ENCODE data around the gene ZC2HC1C. TPM values are rescaled to one million over a fixed set of nuclear protein-coding genes. Genes with fewer than 3 reads are reported as not detected.

Gene ZC2HC1C
- 1 to 10 TPM; 7.5 to 7.8 TPM for total RNA-seq
- long read RNA-seq, partial matches to known transcripts = 1 of 5 reads
- long read RNA-seq, other reads (novel, unspliced or antisense) = 1 of 5 reads

- intact Hi-C loops (cut with DNase I) = loop anchor here in 1 of 2 donors (10.0 kb wide), 1 partner anchor 54 kb away; no protein-coding TSS in a partner anchor
- ATAC-seq (peak; percentile 95 to 97), DNase-seq (peak; percentile 97)
Observed at GRCh38 chr14:75069121-75069810, at the start of gene ZC2HC1C. TSS of gene ZC2HC1C (plus strand) at chr14:75069641. CDS start at chr14:75070574, 933 bp downstream.

GRCh38 chr14:75022655-75023054 is 46.8 kb upstream of the ZC2HC1C start:
- intact Hi-C loops (cut with DNase I) = no loop called here
- DNase-seq (peak; percentile 59), ATAC-seq (peak; percentile 95 to 97)

GRCh38 chr14:75023108-75023507 is 46.3 kb upstream of the ZC2HC1C start:
- ATAC-seq (no peak), DNase-seq (no peak)
- intact Hi-C loops (cut with DNase I) = no loop called here

- intact Hi-C loops (cut with DNase I) = no loop called here
Observed at GRCh38 chr14:75025082-75025481, 44.4 kb upstream of the ZC2HC1C start.

DNA sequence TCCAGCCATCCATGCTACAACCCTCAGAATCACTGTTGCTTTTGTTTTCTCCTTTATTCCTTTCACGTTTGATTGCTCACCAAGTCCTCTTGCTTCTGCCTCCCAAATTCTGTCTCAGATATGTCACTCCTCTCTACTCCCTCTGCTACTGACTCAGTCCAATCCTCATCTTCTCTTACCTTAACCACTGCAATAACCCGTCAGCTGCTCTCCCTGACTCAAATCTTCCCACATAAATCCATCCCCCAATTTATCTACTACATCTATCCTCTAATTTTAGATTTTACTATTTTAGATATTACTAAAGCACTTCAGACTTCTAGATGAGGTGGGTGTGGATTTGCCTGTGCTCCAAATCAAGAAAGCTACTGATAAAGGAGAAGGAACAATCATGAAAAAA is 43.6 kb upstream of the ZC2HC1C start:
- DNase-seq (no peak), ATAC-seq (no peak)
- intact Hi-C loops (cut with DNase I) = no loop called here

More at GRCh38 chr14:75025082-75025481, 44.4 kb upstream of the ZC2HC1C start:
- DNase-seq = no peak
- ATAC-seq = peak in 1 of 2 donors; percentile 67

DNA sequence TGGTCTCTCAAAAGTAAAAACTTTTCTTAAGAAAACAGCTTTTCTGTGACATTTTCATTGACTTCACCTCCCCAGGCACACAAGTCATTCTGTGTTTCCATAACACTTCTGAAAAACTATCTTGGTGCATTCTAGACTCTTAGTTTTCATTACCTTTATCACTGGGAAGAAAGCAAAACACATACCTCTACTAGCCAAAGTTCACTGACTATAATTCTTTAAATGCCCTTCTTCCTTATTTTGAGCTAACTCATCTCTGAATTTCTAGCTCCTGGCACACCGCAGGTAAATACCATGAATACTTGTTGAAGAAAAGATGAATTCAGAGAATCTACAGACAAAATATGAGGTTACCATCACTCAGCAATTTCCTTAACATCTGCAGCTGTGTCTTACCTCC is 39.3 kb upstream of the ZC2HC1C start:
- ATAC-seq = no peak
- intact Hi-C loops (cut with DNase I) = no loop called here

DNA sequence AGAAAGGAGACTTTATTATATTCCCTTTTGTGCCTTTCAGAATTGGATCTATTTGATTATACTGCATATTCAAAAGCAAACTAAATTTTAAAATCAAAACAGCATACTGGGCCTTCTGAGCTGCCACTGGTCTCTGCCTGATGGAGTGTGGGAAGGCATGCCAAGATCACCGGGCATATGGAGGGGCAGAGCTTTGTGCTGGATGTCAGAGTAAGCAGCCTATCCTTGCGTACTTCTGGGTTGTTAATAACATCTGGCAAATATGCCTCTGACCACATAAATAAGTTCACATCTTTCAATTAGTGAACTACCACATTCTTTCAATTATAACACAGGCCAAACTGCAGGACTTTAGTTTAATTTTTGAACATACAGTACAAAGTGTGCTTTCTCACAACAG is 36.5 kb upstream of the ZC2HC1C start:
- no peak for DNase-seq
- intact Hi-C loops (cut with DNase I) = no loop called here
- no peak for ATAC-seq

More for the DNA sequence above, 39.3 kb upstream of the ZC2HC1C start:
- DNase-seq = no peak

- DNase-seq (no peak), ATAC-seq (no peak)
- intact Hi-C loops (cut with DNase I) = no loop called here
Observed at GRCh38 chr14:75040507-75040906, 28.9 kb upstream of the ZC2HC1C start.

GRCh38 chr14:75040959-75041358 is 28.5 kb upstream of the ZC2HC1C start:
- DNase-seq (no peak), ATAC-seq (no peak)
- intact Hi-C loops (cut with DNase I) = no loop called here

GRCh38 chr14:75041613-75042012 is 27.8 kb upstream of the ZC2HC1C start:
- intact Hi-C loops (cut with DNase I) = no loop called here
- ATAC-seq (no peak), DNase-seq (no peak)

DNA sequence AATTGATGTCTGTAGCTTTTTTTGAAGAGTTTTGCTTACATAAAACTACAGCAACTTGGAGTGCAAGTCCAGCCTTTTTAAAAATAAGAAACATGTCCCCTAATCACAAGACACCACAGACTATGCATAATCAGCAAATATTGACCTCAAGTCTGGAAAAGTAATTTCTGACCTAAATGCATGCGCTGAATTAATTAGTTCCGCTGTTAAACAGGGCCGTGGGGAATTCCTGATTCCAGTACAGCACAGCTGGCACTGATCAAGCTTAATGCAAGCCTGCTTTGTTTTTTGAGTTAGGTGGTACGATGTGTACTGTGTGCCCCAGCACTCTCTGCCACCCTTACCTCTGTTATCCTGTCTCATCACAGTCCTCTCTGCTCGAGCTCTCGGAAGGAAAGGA is 27.4 kb upstream of the ZC2HC1C start:
- no peak for ATAC-seq
- no peak for DNase-seq
- intact Hi-C loops (cut with DNase I) = no loop called here

DNA sequence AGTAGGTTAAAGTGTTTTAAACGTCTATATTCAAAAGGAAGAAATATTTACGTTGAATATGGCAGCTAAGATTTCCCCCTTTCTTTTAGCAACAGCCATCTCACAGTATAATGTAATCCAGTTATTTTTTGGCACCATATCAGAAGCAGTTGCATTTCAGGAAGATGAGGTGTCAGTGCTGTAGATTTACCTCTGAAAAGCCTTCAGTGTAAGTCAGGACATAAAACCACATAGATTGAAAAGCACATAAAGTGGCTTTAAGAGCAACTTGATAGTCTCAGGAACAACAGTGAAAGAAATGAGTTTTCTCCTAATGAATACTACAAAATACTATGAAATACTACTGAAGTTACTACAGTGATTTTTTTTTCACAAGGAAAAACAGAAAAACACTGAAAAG is 25.1 kb upstream of the ZC2HC1C start:
- intact Hi-C loops (cut with DNase I) = no loop called here
- ATAC-seq = peak in 1 of 2 donors; percentile 41
- DNase-seq = no peak

DNA sequence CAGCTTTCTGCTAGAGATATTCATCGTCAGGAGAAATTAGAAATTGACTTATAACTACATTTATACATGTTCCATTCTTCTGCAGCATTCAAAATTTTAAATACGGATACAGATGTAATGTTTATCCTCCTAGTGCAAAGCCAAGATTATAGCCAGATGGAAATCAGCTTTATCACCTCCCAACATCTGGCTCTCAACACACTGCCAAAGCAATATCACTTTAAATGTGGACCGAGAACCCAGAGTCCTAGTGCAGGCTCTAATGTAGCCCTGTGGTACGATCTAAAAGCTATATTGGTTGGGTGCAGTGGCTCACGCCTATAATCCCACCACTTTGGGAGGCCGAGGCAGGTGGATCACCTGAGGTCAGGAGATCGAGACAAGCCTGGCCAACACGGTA is 24.7 kb upstream of the ZC2HC1C start:
- DNase-seq (no peak), ATAC-seq (no peak)
- intact Hi-C loops (cut with DNase I) = no loop called here

DNA sequence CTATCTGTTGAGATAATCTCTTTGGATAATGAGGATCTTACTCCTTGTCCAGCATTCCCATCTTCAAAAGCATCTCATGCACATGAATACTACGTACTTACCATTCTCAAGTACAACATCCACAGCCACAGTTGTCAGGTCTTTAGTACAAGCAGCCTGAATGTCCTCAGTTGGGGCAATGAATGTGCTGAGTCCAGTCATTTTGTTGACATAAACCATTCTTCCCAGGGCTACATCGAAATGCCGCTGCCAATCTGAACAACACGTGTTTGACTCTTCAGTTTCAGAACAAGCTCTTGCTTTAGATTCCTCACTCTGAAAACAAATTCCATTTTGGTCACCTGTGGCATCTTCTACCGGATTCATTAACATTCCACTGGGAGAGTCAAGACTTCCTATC is 23.2 kb upstream of the ZC2HC1C start:
- no peak for ATAC-seq

GRCh38 chr14:75046899-75047298 is 22.5 kb upstream of the ZC2HC1C start:
- ATAC-seq (no peak), DNase-seq (no peak)
- intact Hi-C loops (cut with DNase I) = no loop called here

More for the DNA sequence above, 23.2 kb upstream of the ZC2HC1C start:
- DNase-seq = no peak
- intact Hi-C loops (cut with DNase I) = no loop called here

DNA sequence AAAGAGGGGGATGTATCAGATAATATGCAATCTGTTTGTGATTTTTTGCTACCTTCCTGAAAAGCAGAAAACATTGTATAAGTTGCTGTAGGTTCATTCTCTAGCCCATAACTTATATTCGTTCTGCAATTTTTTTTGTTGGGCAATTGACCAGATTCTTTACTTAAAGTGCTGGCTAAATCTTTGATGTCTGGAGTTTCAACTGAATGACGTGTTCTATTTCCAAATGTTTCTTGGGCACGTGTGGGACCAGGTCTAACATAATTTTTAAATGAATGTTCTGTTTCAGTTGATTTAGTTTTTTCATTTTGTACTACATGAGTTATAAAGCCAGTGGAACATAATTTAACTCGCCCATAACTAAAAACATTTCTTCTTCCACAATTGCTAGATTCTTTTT is 21.9 kb upstream of the ZC2HC1C start:
- intact Hi-C loops (cut with DNase I) = no loop called here
- no peak for ATAC-seq
- no peak for DNase-seq

GRCh38 chr14:75048101-75048500 is 21.3 kb upstream of the ZC2HC1C start:
- ATAC-seq (no peak), DNase-seq (no peak)
- intact Hi-C loops (cut with DNase I) = no loop called here

DNA sequence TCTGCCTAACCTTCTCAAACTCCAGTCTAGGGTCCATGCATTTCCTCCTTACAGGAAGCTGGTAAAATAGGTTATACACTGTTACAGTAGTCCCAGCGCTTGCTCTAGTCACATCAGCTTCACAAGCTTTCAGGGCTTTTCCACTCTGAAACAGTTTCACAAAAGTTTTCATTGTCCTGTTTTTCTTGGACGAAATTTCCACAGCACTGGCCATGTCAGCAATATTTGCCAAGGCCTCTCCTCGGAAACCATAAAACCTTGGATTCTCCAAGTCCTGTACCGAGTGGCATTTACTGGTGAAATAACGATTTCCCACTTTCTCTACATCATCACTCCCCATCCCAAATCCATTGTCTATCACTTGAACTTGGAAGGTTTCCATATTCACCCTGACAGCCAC is 20.3 kb upstream of the ZC2HC1C start:
- intact Hi-C loops (cut with DNase I) = no loop called here
- ATAC-seq (peak in 1 of 2 donors; percentile 34), DNase-seq (no peak)

DNA sequence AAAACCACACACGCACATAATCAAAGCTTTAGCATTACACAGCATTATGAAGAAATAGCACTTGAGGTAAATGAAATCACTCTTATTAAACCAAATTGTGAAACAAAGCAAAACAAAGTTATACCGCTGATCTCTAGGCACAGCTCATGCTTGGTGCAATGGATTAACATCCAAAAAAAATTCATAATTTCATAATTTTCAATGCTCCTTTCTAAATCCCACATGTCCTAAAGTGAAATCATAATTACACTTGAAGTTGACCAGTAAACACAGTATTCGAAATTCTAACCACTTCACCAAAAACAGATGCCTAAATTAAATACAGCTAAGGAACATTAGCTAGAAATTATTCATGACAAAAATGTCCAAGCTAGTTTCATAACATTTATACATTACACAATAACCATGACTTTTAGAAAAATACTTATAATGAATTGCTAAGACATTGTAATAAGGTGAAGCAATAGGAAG is 19.7 kb upstream of the ZC2HC1C start:
- DNase-seq = no peak
- intact Hi-C loops (cut with DNase I) = no loop called here
- ATAC-seq = no peak

- DNase-seq = peak; percentile 90
- peak; percentile 93 to 96 for ATAC-seq
- intact Hi-C loops (cut with DNase I) = no loop called here
Observed at GRCh38 chr14:75050852-75051555, 18.4 kb upstream of the ZC2HC1C start, which contains the start of gene MLH3. TSS of gene MLH3 (minus strand) at chr14:75051467. CDS start at chr14:75049655, 1,812 bp downstream.
